H4 (cell line): Measurements from ENCODE around the gene ADARB2. TPM values are rescaled to one million over a fixed set of nuclear protein-coding genes. Genes with fewer than 3 reads are reported as not detected.

ENCODE experiments used
- DNase-seq: peaks from one replicate; pipeline ENCODE4 v3.0.0-alpha.2; 2015; ENCODE audit warnings: low spot score
- total RNA-seq: library from RNA; depleted of rRNA; stranded (reverse); fragments of >200 nt; shearing (Covaris generic); gene quantifications from 2 replicates; pipeline ENCODE4 v1.2.3, GENCODE V29; 2014

ADARB2 gene
- total RNA-seq, 1 experiment from 2014 or later = 0.21 TPM

DNA sequence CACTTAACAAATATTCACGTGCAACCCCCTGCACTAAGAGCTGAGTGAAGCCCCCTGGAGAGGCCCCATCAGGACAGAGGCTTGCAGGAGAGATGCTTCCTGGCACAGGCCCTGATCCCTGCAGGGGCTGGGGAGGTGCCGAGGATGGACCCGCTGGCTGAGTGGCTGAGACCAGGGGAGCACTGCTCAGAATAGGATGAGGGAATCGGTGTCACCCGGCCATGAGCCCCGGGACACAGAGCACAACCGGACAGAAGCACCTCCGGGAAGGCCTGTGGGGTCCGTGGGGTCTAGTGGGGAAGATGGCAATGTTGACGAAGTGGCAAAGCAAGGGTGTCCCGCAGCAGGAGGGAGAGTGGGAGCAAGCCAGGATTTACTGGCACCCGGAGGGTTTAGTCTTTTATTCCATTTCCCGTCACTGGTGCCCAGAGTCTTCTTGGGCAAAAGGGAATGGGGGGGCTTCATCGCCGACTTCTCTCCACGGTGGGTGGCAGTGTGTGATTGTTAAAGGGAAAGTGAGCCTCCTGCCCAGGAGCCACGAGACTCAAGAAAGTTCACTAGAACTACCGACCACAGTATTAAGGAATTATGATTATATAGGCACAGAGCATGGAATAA lies 140.7 kb downstream of the ADARB2 start:
- no peak for DNase-seq

DNA sequence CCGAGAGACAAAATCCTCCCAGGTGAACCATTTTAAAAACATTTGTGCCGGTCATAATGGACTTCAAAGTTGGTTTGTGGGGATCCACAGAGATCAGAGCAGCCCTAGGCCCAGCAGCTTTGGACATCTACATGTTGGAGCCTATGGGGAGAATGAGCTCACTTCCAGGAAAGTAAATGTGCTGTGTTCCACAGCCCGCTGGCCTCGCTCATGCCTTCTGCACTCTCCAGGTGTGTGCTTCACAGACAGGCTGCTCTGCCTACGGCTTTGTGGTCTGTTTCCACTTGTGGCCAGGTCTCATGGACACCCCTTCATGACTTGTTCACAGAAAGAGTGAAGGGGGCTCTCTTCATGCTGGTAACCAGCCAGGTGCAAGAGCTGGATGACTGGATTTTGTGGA lies 141.6 kb downstream of the ADARB2 start:
- no peak for DNase-seq

DNA sequence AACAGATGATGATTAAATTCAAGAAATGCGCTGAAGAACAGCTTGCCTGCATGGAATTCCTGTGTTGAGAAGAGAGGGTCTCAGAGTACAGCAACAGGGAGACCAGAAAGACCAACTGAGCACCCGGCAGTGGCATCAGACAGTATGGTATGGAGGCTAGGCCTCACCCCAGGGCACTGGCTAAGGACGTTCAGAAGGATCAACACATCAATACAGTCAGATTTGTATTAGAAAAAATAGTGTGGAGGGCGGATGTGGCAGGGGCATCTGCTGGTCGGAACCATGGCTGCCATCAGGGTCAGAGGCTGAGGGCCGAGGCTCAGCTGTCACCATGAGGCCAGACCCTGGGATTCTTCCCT lies 142.1 kb downstream of the ADARB2 start:
- DNase-seq = no peak

DNA sequence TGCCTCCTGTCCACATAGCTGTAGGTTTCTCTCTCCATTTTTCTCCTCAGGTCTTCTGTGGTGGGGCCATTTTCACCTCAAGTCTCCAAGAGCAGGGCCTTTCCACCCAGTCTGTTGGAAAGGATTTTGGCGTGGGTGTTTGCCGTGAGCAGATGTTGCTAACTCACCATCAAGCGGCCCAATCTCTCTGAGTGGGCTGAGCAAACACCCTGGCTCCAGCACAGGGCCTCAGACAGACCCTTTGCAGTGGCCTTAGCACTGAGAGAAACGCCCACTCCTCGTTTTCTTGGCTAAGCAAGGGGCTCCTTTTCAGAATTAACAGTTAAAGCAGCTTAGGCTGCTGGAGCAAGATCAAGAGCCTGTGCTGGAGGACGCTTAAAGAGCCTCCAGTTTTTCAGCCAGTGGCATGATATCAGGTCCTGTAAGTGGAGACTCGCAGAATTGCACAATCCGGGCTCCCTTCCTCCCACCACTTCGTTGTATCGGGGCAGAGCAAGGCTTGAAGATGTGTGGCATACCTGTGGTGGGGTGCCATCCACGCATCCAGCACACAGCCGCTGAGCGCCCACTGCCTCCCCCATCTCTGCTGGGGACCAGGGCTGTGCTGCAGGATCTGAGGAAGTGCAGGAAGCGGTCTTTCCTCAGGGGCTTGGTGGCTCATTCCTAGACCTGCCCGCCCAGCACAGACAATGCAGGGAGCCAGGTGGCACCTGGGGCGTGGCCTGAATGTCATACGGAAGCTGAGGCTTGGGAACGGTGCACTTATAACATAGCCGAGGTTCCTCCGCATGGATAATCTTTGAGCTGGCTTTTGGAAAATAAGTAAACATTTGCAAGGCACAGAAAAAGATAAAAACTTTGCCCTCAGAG lies 142.7 kb downstream of the ADARB2 start:
- DNase-seq = no peak

DNA sequence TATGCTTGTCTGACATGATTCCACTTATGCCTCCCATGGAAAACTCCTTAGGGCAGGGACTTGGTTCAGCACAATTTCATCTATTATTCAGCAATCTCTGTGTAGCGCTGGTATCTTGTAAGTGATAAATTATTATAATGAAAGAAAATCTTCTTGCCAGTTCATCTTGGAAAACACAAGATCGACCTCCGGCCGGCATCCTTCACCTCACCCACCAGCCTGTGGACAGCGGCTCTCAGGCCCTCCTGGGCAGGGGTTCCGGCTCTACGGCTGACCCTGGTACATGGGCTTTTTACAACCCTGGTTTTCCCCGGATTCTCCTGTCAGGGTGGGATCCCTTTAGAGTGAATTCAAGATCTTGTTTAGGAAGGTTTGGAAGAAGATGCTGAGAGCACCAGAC lies 145.6 kb downstream of the ADARB2 start:
- no peak for DNase-seq

DNA sequence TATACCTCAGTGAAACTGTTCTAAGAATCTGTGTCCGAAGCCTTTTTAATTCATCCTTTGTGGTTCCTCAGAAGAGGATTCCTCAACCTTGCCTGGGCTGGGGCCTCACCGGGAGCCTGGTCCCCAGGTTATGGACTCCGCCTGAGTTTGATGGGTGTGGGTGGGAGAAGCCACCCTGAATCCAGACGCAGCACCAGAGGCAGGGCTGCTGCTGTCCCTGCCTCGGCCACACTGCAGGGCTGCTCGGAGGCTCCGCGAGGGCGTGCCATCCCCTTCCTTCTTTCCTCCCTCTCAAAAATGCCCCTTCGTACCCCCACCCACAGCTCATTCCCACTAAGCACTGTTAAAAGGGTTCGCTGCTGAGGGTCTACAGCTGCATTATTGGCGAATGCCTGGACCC lies 146.3 kb downstream of the ADARB2 start:
- DNase-seq = no peak

DNA sequence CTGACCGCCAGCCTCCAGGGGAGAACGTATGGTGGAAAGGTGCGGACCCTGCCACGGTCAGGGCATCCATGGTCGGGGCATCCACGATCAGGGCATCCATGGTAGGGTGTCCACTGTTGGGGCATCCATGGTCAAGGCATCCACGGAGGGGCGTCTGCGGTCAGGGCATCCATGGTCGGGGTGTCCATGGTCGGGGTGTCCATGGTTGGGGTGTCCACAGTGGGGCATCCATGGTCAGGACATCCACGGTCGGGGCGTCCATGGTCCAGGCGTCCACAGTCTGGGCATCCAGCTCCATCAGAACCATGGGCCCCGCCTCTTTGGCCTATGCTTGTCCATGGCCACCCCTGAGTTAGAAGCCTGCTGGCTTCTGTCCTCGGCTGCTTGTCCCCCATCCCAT lies 148.1 kb downstream of the ADARB2 start:
- DNase-seq = no peak

DNA sequence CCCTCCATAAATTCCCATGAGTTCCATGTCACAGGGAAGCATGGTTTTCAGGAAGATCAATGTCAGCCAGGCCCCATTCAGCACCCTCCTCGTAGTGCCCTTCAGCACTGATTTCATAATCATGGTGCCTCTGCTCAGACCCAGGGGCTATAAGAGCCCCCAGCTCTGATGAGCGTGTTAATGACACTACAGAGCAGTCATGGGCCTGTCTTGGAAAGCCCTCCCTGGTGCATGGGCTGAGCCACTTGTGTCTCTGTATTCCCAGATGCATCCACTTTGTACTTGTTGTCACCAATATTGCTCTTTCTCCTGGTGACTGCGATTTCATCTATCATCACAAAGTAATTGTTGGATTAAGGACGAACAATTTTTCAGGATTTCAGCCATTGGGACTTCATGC lies 154.6 kb downstream of the ADARB2 start:
- DNase-seq = no peak

DNA sequence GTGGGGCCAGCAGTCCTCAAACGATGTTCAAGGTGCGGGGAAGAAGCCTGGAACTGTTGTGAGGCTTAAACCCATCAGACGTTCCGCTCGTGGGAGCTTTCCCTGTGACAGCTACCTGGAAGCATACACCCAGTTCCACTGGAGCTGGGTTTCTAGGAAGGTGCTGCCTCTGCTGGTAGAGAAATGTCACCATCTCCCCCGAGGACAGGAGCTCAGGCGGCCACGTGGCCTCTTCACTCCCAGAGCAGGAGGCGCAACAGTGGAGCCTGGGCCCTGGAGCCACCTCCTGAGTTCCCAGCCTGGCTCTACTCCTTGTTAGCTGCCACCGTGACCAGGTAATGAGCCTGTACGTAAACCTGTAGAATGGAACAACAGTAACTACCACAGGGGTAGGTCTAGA lies 156.1 kb downstream of the ADARB2 start:
- no peak for DNase-seq

DNA sequence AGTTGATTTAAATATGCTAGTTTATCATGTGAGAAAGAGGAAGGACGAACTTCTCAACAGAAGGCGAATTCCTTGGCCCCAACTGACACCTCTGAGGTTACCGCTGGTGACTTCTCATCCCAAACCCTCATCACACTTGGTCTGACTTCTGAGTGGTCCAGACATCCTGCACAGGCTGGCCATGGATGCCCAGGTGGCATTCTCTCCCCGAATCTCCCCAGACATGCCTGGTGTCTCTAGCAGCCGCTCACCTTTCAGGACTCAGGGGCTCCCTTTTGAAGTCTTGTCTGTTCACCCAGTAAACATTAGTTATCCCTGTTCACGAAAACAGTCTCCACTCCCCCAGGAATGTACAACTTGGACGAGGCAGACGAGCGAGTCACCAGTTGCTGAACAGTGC lies 157.7 kb downstream of the ADARB2 start:
- DNase-seq = no peak

DNA sequence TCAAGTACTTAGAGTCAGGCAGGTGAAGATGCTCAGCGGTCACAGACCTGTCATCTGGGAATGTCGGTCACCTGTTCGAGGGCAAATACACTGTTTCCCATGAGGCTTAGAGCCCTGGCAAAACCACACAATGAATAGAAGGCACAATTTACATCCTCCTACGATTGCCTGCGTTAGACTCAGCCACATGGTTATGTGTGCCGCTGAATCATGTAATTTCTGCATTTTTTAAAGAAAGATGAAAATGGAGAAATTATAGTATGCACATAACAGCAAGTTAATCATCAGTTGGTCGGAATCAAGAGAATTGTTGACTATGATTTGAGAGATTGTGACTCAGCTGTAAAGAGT lies 158.2 kb downstream of the ADARB2 start:
- DNase-seq = no peak

DNA sequence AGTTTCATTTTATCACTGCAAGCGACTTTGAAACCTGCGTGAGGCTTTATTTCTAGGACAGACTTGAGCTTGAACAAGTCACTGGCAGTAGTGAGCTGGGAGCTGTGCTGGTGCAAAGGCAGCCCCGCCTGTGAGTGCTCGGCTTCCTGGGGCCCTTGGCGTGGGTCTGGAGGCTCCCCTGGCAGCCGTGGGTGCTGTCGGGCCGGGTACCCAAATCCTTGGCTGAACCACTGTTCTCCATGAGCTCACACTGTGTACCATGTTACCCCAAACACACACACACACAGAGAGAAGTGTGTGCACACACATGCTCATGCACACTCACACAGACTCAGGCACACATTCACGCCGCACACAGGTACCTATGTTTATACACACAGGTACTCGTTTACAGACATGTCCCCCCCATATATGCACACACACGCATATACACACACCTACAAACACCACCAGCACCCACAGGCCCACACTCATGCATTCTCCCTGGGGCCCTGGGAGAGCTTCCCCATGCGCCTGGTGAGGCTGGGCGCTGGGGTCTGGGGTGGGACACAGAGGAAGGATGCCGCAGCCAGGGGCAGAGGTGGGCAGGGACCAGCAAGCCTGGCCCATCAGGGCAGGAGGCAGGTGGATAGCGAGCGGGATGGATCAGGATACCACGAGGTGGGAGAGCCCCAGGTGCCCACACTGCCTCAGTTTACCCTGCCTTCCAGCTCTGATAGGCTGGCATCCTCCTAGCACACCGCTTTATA lies 158.8 kb downstream of the ADARB2 start:
- DNase-seq = no peak

DNA sequence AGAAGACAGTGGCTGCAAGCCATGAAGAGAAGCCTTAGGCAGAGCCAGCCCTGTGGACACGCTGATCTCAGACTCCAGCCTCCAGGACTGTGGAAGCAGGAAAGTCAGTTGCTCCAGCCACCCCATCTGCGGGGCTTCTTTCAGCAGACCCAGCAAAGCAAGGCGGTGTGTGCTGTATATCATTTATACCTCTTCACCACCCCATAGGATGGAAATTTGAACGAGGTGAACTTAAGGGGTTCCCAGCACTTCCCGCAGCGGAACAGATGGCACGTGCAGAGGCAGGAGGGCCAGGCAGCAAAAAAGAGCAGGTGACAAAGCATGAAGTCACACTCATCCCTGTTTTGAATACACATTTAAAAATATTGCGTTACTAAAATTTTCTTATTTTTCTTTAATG lies 159.4 kb downstream of the ADARB2 start:
- DNase-seq = no peak

DNA sequence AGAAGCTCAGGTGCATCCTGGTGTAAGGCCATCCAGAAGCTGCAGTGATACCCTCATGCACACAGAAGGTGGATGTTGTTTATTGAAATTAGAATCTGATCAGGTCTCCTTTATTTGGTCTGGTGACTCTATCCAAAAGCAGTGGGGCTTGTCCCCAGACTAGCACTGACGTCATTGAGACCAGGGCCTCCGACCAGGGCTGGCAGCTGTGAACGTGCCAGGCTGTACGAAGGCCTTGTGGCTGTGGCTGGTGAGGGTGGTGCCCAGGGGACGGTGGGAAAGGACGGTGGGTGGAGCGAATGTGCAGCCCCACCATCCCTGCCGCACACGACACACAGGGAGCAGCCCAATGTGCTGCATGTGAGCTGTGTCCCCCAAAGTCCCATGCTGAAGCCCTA lies 160.0 kb downstream of the ADARB2 start:
- DNase-seq = no peak

DNA sequence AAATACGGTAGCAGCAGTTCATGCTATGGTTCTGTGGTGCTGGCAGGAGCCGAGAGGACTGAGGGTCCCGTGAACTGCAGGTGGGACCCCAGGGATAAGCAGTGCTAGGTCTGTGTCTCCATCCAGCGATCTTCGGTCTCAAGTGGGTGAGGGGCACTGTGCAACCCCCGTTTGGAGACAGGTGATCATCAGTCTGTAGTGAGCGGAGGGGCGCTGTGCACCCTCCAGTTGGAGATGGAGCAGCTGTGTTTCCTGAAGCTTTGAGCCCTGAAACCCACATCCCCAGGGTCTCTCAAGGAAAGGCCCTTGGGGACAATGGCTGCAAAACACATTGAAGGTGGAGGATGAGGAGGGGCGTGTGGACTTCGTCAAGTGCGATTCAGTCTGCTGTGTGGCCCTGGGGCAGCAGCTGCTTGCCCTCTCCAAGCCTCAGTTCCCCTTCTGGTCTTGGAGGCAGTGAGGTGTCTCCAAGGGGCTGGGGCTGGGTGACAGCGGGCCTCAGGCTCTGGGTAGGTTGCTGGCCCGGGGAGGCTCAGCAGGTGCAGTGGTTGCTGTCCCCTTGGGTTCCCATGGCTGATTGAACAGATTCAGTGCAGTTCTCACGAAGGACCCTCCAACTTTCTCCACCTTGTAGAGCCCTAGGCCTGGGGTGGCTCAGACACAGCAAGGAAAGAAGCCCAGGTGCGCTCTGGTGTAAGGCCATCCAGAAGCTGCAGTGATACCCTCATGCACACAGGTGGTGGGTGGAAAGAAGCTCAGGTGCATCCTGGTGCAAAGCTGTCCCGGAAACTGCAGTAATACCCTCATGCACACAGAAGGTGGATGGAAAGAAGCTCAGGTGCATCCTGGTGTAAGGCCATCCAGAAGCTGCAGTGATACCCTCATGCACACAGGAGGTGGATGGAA lies 160.6 kb downstream of the ADARB2 start:
- no peak for DNase-seq

DNA sequence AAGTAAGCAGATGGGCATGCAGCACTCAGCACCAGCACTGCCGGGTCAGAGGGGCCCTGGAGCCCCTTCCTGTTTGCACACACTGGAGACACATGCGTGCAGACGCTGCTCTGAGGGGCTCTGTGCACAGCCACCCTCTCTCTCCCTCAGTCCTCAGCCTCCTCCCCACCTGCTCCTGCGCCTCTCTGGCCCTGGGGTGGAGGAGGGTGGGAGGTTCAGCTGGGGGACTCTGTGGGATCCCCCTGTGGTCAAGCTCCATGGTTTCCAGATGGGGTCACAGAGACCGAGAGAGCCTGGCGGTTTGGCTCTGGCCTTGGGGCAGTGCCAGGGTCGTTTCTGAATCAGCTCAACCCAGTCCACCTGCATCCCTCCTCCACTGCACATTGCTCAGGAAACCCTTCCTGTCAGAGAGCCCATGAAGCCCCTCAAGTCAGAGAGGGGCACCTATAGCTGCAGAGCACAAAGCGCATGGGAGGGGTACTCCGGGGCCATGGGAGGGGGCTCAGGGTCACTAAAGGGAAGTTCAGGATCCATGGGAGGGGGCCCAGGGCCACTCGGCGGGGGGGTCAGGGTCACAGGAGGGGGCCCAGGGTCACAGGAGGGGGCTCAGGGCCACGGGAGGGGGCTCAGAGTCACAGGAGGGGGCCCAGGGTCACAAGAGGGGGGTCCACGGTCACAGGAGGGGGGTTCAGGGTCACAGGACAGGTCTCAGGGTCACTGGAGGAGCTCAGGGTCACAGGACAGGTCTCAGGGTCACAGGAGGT lies 161.7 kb downstream of the ADARB2 start:
- no peak for DNase-seq

DNA sequence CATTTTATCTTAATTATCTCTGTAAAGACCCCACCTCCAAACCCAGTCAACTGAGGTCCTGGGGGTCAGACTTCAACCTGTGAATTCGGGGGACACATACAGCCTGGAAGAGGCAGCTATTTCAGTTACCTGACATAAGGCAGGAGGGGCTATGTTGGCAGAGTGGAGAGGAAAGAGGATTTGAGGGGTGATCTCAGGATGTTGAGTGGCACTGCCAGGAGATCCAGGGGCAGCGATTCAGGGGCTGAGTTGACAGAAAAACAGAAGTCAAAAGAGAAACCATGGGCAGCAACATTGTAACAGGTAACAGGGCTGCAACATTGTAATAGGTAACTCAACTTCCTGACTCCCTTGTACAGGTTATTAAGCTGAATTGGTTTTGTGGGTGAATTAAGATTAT lies 162.6 kb downstream of the ADARB2 start:
- DNase-seq = no peak

DNA sequence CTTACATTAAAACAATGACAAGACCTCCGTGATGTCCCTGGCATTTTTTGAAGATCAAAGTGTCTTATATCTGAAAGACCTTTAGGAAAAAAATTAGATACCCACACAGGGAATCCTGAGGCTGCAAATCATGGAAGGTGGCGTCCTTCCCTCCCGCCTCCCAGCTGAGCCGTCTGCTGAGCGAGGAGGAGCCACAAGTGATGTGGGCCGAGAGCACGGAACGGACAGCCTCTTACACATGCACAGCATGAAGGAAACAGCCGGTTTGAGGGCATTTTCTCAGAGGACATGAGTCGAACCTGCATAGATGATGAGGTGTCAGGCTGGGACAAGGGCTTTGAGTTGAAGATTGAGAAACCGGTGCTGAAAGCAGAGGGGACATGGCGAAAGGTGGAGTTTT lies 163.3 kb downstream of the ADARB2 start:
- no peak for DNase-seq

DNA sequence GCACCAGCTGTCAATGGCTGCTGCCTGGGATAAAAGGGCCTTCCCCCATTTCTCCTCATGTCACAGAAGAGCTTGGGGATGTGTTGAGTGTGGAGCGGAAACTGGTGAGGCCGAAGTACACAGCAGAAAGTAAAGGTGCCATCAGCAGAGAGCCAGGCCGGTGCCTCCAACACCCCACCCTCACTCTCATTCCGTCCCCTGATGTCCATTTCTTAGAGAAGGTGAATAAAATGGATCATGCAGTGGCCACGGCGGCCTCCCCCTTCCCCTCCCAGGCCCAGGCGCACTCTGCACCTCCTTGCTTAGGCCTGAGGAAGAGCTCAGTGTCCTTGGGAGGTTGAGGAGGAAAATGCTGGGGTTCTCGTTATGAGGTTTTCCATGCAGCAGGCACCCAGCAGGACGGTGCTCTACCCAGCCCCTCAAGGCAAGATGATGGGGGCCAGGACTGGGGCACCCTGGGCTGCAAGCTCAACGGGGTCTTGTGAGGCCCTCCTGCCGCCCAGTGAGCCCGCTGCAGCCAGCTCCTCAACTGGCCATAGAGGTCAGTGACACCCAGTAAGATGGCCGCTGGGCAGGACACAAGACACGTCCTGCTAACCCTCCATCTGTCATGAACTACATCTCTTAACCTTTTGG lies 163.9 kb downstream of the ADARB2 start:
- DNase-seq = no peak

DNA sequence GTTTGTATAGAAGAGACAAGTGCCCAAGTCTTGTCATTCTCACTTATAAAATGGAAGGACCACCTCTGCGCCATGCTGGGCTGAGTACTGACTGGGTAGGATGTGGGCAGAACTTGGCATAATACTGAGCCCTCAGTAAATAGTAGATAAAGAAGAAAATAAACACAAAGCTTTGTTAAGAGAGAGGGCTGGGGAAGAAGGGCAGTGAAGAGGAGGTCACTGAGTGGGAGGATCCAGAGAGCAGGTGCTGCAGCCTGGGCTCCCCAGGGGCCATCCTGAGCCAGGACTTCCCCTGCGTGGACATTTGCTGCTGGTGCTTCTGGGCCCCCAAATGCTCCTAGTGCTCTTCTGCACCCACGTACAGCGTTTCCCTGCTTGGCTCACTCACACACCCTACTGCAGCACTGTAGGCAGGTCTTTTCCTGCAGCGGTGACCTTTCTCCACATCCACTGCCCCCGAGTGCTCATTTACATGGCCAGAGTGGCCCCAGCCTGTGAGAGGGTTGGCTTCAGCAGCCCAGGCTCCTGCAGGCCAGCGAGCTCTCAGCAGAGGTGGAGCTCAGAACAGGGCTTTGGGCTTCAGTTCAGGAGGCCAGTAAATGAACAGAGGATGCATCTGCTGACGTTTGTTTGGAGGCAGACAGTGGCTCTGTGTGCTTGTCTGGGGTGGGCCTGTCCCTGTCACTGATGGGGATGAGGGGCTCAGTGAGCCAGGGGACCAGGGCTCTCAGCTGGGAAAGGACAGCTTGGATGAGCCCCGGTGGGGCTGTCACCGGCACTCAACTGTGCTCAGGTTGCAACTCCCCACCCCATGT lies 164.6 kb downstream of the ADARB2 start:
- DNase-seq = no peak
